Activated B cell treated with CpG ODN at 0.5 μM for 24 hours (primary cell): ENCODE measurements around the gene TWIST2. TPM values are rescaled to one million over a fixed set of nuclear protein-coding genes. Genes with fewer than 3 reads are reported as not detected.

ENCODE experiments used
- ATAC-seq: fragments of 200-7000 bp; cut with Tn5 transposase; one replicate; pipeline ENCODE4 v1.10.0; 2021; ENCODE audit warnings: low read depth, mild to moderate bottlenecking, moderate library complexity
- CTCF ChIA-PET: fragments of 350-600 bp; sonication (Branson Sonifier 250); formaldehyde crosslinking; loops from one replicate; lab custom pipeline; 2021; ENCODE audit warnings: antibody characterized with exemption; lab: Charles Lee
- POLR2A ChIA-PET: fragments of 350-600 bp; sonication (Branson Sonifier 250); formaldehyde crosslinking; loops from one replicate; lab custom pipeline; 2021; ENCODE audit warnings: antibody characterized with exemption; lab: Charles Lee
- DNase-seq: peaks from one replicate; pipeline ENCODE4 v3.0.0; 2022
- H3K27ac Mint-ChIP-seq: one replicate; pipeline ENCODE4 v1.8.0; 2020; ENCODE audit warnings: mixed read lengths
- H3K27me3 Mint-ChIP-seq: one replicate; pipeline ENCODE4 v1.8.0; 2021; ENCODE audit warnings: mixed read lengths
- H3K36me3 Mint-ChIP-seq: one replicate; pipeline ENCODE4 v1.8.0; 2021; ENCODE audit warnings: low read depth, mixed read lengths
- H3K4me1 Mint-ChIP-seq: one replicate; pipeline ENCODE4 v1.8.0; 2021; ENCODE audit warnings: mixed read lengths
- H3K4me3 Mint-ChIP-seq: one replicate; pipeline ENCODE4 v1.8.0; 2020; ENCODE audit warnings: mild to moderate bottlenecking, mixed read lengths
- H3K9me3 Mint-ChIP-seq: one replicate; pipeline ENCODE4 v1.8.0; 2020; ENCODE audit warnings: mixed read lengths
- intact Hi-C: fragments of 100-400 bp; cut with micrococcal nuclease; formaldehyde crosslinking; loops from one replicate; pipeline ENCODE4 v1.15.1; 2024
- total RNA-seq: library from RNA; stranded (reverse); gene quantifications from 2 replicates; pipeline ENCODE4 v1.2.3, GENCODE V29; 2022
- TF ChIP-seq, protein P1 (sequence below): fragments of 200-600 bp; IDR thresholded peaks from one replicate; pipeline ENCODE4 v1.8.0; 2022; ENCODE audit warnings: antibody characterized with exemption, mild to moderate bottlenecking

Gene TWIST2
- total RNA-seq, 1 donor from 2014 or later = not detected

DNA sequence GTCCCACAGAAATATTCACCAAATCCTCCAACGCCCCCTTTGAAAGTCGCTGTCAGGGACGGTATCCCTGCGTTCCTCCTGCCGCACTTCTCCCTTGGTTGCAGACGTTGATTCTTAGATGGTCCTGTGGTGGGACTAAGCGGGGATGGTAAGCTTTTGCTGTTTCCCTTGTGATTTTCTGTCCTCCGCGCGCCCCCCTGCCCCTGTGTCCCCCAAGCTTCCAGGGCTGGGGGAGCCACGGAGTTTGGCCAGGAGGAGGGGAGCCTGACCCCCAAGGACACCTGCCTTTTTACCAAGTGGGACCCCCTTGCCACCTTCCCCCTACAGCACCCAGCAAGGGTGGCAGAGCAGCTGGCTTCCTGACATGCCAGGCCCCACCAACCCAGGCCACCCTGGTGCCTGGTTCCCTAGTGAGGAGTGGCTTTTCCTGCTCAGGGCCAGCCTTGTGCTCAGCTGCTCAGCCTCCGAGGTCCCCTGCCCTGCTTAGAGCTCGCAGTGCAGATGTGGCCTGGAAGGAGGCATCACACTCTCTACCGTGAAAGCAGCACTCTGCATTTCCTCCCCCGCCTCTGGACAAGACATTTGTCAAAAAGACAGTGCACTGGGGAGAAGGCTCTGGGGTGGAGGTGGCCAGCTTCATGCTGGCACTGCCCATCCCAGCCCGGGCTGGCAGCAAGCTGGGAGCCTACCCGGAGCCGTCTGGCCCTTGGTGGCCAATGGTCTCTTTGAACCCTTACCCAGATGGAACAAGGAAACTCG is 49.4 kb downstream of the TWIST2 start:
- no peak overlapping the region for H3K27ac Mint-ChIP-seq
- no peaks in the 10 kb centered on the region for H3K9me3 Mint-ChIP-seq
- ChIA-PET POLR2A (no interaction called here), CTCF (no interaction called here)
- TF ChIP-seq, protein P1, sequence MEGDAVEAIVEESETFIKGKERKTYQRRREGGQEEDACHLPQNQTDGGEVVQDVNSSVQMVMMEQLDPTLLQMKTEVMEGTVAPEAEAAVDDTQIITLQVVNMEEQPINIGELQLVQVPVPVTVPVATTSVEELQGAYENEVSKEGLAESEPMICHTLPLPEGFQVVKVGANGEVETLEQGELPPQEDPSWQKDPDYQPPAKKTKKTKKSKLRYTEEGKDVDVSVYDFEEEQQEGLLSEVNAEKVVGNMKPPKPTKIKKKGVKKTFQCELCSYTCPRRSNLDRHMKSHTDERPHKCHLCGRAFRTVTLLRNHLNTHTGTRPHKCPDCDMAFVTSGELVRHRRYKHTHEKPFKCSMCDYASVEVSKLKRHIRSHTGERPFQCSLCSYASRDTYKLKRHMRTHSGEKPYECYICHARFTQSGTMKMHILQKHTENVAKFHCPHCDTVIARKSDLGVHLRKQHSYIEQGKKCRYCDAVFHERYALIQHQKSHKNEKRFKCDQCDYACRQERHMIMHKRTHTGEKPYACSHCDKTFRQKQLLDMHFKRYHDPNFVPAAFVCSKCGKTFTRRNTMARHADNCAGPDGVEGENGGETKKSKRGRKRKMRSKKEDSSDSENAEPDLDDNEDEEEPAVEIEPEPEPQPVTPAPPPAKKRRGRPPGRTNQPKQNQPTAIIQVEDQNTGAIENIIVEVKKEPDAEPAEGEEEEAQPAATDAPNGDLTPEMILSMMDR = no peak
- DNase-seq = no peak
- H3K4me1 Mint-ChIP-seq = no peaks in the 10 kb centered on the region
- ATAC-seq = no peak
- no peaks in the 10 kb centered on the region for H3K27me3 Mint-ChIP-seq
- no peak overlapping the region for H3K4me3 Mint-ChIP-seq
- no peaks in the 10 kb centered on the region for H3K36me3 Mint-ChIP-seq
- intact Hi-C loops = no loop called here

DNA sequence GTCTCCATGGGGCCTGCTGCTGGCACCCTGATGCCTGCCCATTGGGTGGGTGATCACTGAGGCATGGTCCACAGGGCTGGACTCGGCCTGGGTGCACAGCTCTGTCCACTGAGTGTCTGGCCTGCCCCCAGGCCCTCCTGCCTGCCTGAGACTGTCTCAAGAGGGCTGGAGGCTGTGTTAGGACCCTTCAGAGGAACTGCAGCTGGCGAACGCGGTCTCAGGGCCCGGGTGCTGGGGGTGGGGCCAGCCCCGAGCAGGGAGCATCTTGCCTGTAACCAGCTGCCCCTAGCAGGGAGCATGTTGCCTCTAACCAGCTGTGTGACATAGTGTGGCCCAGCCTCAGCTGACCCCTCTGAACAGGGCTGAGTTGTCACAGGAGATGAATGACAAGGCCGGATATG is 50.0 kb downstream of the TWIST2 start:
- TF ChIP-seq, protein P1 = no peak
- intact Hi-C loops = no loop called here
- no peak for ATAC-seq

DNA sequence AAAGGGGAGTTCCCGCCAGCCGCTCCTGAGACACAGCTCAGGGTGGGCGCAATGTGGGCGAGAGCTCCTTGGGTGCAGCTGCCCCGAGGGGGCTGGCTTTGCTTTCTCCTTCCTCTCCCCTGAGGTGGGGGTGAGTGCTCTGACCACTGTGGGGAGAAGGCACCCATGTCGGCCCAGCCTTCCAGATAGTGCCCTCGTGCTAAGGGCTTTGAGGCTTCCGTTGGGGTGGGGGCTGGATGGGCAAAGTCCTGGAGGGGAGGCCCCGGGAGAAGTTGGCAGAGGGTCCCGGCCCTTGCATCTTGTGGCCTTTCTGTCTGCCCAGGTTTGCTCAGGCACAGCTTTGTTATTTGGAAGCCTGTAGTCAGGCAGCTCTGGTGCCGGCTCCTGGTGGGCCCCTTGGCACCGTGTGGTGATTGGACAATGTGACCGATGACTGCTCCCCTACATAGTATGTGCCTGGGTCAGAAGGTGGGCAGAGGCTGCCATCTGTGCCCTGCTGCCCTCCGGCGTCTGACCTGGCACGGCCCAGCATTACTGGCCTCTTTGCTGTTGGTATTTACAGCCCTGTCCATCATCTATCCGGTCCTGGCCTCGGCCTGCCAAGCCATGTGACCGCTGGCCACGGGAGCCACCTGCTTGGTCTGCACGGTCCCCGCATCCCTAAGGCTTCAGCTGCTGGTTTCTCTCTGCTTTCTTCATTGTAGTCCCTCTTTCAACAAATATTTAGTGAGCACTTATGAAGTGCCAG is 50.8 kb downstream of the TWIST2 start:
- H3K4me1 Mint-ChIP-seq = no peaks in the 10 kb centered on the region
- no peaks in the 10 kb centered on the region for H3K27me3 Mint-ChIP-seq
- ATAC-seq (no peak), DNase-seq (no peak)
- H3K9me3 Mint-ChIP-seq = no peaks in the 10 kb centered on the region
- CTCF ChIA-PET = no interaction called here
- intact Hi-C loops = no loop called here
- H3K36me3 Mint-ChIP-seq = no peaks in the 10 kb centered on the region
- POLR2A ChIA-PET = no interaction called here
- TF ChIP-seq, protein P1 = no peak
- H3K27ac Mint-ChIP-seq = no peak overlapping the region
- no peak overlapping the region for H3K4me3 Mint-ChIP-seq

More for the DNA sequence above, 50.0 kb downstream of the TWIST2 start:
- POLR2A ChIA-PET = no interaction called here
- no peaks in the 10 kb centered on the region for H3K4me1 Mint-ChIP-seq
- no peak for DNase-seq
- no peaks in the 10 kb centered on the region for H3K9me3 Mint-ChIP-seq
- no peaks in the 10 kb centered on the region for H3K27me3 Mint-ChIP-seq
- CTCF ChIA-PET = no interaction called here
- no peak overlapping the region for H3K27ac Mint-ChIP-seq
- H3K4me3 Mint-ChIP-seq = no peak overlapping the region
- no peaks in the 10 kb centered on the region for H3K36me3 Mint-ChIP-seq

DNA sequence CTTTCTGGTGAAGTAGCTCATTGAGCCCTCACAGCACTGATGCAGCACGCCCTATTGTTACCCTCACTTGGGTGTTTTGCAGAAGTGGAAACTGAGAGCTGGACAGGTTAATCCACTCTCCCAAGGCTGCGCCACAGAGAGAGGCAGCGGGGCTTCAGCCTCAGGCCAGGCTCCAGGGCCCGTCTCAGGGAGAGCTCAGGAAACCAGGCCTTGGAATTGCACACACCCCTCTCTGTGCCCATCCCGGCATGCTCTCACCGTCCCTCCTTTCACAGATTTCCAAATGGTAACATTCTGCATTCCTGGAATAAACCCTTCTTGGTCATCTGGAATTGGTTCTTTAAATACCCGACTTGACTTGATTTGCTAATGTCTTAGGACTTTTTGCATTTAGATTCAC is 51.5 kb downstream of the TWIST2 start:
- ChIA-PET POLR2A (no interaction called here), CTCF (no interaction called here)
- TF ChIP-seq, protein P1 = no peak
- H3K4me3 Mint-ChIP-seq = no peak overlapping the region
- ATAC-seq = no peak
- H3K27ac Mint-ChIP-seq = no peak overlapping the region
- intact Hi-C loops = no loop called here
- H3K27me3 Mint-ChIP-seq = no peaks in the 10 kb centered on the region
- H3K9me3 Mint-ChIP-seq = no peaks in the 10 kb centered on the region
- no peak for DNase-seq
- H3K4me1 Mint-ChIP-seq = no peaks in the 10 kb centered on the region
- no peaks in the 10 kb centered on the region for H3K36me3 Mint-ChIP-seq

DNA sequence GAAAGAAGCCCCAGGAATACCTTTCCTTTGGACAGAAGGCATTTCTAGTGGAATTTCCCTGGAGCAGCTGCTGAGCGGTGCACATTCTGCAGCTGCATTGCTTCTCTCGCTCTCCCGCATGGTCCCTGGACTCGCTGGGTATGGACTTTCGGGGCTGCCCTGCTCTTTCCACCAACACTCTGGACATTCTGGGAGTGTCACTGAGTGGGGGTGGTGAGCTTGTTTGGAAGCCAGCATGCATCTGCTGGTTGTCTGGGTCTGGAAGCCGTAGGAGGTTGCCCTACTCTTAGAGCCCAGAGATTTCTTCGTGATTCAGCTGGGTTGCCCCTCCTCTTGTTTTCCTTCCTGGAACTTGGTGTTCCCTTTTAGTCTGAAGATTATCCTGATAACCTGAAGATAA is 52.6 kb downstream of the TWIST2 start:
- H3K9me3 Mint-ChIP-seq = no peaks in the 10 kb centered on the region
- CTCF ChIA-PET = no interaction called here

More for the DNA sequence above, 52.6 kb downstream of the TWIST2 start:
- H3K4me3 Mint-ChIP-seq = no peak overlapping the region
- ATAC-seq (no peak), DNase-seq (no peak)
- TF ChIP-seq, protein P1 = no peak
- H3K27ac Mint-ChIP-seq = no peak overlapping the region
- no peaks in the 10 kb centered on the region for H3K4me1 Mint-ChIP-seq
- no peaks in the 10 kb centered on the region for H3K36me3 Mint-ChIP-seq
- POLR2A ChIA-PET = no interaction called here
- no peaks in the 10 kb centered on the region for H3K27me3 Mint-ChIP-seq
- intact Hi-C loops = no loop called here
